H4 (cell line): ENCODE results near the gene ADCY6. TPM values are rescaled to one million over a fixed set of nuclear protein-coding genes. Genes with fewer than 3 reads are reported as not detected.
A peak's percentile ranks its signal among the peaks of the same experiment; 100 is the strongest.
"Not testable (repeated sequence)": the region's sequence is repeated elsewhere in the genome, so short reads cannot be mapped to it uniquely, and the experiment has no call there.

ENCODE experiments used
- DNase-seq: peaks from one replicate; pipeline ENCODE4 v3.0.0-alpha.2; 2015; ENCODE audit warnings: low spot score
- total RNA-seq: library from RNA; depleted of rRNA; stranded (reverse); fragments of >200 nt; shearing (Covaris generic); gene quantifications from 2 replicates; pipeline ENCODE4 v1.2.3, GENCODE V29; 2014; rRNA removed

Gene ADCY6
- total RNA-seq, 1 experiment from 2014 or later, result 7.8 TPM

DNA sequence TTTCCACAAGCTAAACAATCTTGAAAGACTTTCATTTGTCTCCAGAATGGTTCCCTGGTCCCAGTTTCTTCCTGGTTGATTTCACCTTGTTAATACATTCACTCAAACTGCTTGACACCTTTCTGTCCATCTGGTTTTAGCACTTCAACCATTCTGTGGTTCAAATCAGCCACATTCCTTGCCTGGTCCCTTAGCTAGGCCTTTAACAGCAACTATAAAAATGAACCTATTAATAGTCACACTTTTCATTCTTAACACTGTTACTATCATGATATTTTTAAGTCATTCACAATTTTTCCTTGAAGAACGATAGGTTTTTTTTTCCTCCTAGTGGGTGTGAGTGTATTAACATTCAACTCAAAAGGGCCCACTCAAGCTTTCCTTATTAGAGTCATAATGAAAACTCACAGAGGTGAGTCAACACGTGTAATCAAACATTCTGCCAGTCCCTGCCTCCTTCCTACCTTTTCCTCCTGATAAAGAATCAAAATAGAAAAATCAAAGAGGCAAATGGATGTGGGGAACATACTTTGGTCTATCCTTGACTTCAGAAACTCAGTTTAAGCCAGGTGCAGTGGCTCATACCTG, 38.0 kb downstream of the ADCY6 start:
- no peak for DNase-seq

DNA sequence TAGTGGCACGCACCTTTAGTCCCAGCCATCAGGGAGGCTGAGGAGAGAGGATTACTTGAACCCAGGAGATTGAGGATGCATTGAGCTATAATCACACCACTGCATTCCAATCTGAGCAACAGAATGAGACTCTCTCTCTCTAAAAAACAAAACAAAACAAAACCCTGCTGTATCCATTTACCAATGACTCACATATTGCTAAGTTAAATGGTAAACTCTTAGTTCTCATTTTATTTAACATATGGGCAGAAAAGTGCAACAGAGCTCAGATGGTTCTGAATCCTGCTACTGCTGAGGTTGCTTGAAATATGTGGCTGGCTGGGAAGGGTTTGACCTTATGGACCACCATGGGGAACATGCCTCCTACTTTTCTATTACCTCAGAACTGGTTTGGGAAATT, 38.7 kb downstream of the ADCY6 start:
- DNase-seq, result no peak

DNA sequence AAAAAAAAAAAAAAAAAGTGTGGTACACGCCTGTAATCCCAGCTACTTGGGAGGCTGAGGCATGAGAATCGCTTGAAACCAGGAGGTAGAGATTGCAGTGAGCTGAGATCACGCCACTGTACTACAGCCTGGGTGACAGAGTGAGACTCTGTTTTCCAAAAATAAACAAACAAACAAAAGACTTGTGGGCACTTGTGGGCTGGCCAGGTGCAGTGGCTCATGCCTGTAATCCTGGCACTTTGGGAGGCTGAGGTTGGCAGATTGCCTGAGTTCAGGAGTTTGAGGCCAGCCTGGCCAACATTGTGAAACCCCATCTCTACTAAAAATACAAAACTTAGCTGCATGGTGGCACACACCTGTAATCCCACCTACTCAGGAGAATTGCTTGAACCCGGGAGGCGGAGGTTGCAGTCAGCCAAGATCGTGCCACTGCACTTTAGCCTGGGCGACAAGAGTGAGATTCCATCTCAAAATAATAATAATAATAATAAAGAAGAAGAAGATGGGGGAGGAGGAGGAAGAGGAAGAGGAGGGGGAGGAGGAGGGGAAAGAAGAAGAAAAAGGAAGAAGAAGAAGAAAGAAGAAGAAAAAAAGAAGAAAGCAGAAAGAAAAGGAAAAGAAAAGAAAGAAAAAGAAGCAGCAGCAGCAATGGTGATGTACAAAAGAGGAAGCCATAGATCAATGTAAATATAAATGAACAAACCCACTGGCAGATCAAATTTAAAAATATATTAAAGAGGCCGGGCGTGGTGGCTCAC, 44.5 kb downstream of the ADCY6 start:
- peak; percentile 67 for DNase-seq

DNA sequence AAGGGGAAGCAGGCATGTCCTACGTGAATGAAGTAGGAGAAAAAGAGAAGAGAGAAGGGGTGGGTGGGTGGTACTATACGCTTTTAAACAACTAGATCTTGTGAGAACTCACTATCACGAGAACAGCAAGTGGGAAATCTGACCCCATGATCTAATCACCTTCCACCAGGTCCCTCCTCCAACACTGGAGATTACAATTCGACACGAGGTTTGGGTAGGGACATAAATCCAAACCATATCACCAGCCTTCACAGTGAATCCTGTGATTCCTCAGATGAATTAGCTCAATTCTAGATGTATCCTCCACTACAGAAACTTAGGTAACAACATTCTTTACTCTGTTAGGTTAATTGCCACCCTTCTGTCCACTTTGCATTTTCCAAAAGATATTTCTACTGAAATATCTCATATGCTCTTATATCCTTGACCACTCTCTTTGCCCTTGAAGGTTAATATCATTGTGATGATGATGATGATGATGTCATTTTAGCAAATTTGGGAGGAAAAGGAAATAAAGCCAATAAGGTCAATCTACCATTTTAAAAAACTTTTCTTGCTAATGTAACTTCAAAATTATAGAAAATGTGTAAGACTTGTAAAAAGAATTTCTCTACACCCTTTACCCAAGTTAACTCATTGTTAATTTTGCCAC, 49.1 kb downstream of the ADCY6 start:
- DNase-seq, result no peak

DNA sequence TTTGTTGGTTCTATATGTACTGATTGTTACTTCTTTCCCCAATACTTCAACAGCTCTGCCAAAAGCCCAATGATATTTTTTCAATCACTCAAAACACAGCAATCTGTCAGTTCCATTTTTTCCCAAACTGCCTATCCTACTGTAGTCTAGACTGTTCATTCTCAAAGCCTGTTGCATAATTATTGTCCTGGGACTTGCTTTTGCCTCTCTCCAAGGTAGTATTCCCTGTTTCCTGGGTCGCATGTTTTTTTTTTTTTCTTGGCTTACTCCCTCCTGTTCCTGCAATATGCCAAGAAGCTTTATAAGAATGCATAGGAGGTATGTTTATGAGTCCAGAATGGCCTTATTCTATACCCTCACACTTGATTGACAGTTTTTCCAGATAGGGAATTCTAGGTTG, 52.4 kb downstream of the ADCY6 start:
- DNase-seq, result no peak

DNA sequence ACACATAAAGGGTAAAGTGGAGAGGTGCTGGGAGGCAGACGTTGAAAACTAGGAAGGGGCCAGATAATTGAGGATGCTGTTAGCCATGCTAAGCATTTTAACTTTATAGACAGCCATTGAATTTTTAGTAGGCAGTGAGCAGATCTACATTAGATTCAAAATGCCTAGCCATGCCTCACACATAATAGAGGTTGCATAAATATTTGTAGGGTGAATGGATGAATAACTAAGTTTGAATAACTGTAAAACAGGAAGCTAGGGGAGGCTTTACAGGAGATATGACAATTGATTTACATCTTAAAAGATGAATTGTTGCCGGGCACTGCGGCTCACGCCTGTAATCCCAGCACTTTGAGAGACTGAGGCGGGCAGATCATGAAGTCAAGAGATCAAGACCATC, 60.1 kb downstream of the ADCY6 start:
- DNase-seq, result no peak

- not testable (repeated sequence) for DNase-seq
Observed at GRCh38 chr12:48720737-48721136, 68.2 kb downstream of the ADCY6 start.

- not testable (repeated sequence) for DNase-seq
Observed at GRCh38 chr12:48720171-48720570, 68.7 kb downstream of the ADCY6 start.

DNA sequence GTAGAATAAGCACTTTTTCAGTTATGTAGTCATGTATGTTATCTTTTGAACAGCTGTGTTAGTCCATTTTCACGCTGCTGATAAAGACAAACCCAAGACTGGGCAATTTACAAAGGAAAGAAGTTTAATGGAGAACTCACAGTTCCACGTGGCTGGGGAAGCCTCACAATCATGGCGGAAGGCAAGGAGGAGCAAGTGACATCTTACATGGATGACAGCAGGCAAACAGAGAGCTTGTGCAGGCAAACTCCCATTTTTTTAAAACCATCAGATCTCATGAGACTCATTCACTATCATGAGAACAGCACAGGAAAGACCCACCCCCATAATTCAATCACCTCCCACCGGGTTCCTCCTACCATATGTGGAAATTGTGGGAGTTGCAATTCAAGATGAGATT, 69.9 kb downstream of the ADCY6 start:
- not testable (repeated sequence) for DNase-seq

- no peak for DNase-seq
Observed at GRCh38 chr12:48717252-48717695, 71.6 kb downstream of the ADCY6 start.

DNA sequence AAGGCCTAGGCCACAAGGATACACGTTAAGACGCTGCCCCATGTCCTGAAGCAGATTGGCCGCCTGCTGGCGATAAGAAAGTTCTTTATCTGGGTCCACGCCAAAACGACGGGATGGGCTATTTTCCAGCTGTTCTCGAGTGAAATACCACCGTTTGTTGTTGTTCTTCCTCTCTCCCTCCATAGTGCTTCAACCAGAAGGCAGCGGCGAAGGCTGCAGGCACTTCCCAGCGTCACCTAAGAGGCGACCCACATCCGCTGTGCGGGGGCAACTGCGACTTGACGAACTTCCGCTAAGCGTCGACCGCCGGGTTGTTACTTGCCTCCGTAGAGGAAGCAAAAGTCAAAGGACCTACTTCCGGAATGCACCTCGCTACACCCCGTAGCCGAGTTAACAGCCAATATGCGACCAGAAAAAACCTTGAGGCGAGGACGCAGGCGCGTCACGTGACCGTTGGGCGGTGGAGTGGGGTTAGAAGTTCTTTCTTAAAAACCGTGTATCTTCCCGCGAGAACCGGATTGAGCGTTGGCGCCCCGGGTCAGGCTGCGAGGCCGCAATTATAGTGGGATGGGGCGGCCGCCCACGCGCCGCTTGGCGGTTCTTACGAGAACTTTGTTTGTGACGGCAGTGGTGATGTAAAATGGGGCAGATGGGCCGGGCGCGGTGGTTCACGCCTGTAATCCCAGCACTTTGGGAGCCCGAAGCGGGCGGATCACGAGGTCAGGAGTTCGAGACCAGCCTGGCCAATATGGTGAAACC, 72.2 kb downstream of the ADCY6 start, which contains the start of gene CCNT1:
CCNT1 (minus strand) TSS at position 215 of the 759 bp plus-strand sequence; CDS start at position 183, 32 bp downstream.
- peak; percentile 100 for DNase-seq

Other genes starting within 250 kb of the ADCY6 start
- not detected in 2 replicates for gene LALBA, start 219.0 kb downstream of the ADCY6 start, total RNA-seq
- gene KANSL2, start 106.9 kb downstream of the ADCY6 start, total RNA-seq, result 70.0 and 87.5 TPM in 2 replicates
- gene CCNT1, start 72.4 kb downstream of the ADCY6 start, total RNA-seq, result 25.7 and 26.9 TPM in 2 replicates
- 15.1 and 17.7 TPM in 2 replicates for gene CACNB3, start 29.4 kb upstream of the ADCY6 start, total RNA-seq
- 65.5 and 75.0 TPM in 2 replicates for gene DDX23, start 63.1 kb upstream of the ADCY6 start, total RNA-seq
- gene RND1, start 76.8 kb upstream of the ADCY6 start, total RNA-seq, result 0.06 and 0.14 TPM in 2 replicates
- 12.1 and 14.2 TPM in 2 replicates for gene FKBP11, start 136.4 kb upstream of the ADCY6 start, total RNA-seq
- 111 and 127 TPM in 2 replicates for gene ARF3, start 168.4 kb upstream of the ADCY6 start, total RNA-seq
- 0.08 TPM in 1 of 2 replicates, not detected in the other for gene WNT10B, start 182.6 kb upstream of the ADCY6 start, total RNA-seq
- gene WNT1, start 189.2 kb upstream of the ADCY6 start, total RNA-seq, result not detected in 2 replicates
- gene DDN, start 210.3 kb upstream of the ADCY6 start, total RNA-seq, result 0.06 and 0.14 TPM in 2 replicates
- 94.4 and 105 TPM in 2 replicates for gene PRKAG1, start 229.7 kb upstream of the ADCY6 start, total RNA-seq